H54 (cell line): ENCODE measurements around the gene PELI2.

ENCODE experiments used
- DNase-seq: peaks from one replicate; pipeline ENCODE4 v3.0.0; 2011; ENCODE audit warnings: low spot score, mixed read lengths; ENCODE audit not compliant: insufficient read length
- FAIRE-seq: peaks from 3 replicates; lab custom pipeline; 2011; peaks lifted over from hg19 to GRCh38; lab: Jason Lieb, UNC
- POLR2A ChIP-seq: IDR thresholded peaks from 2 replicates; pipeline ENCODE4 v1.6.1; 2011; ENCODE audit warnings: low read depth, mild to moderate bottlenecking, low read length

Gene PELI2

GRCh38 chr14:56202256-56202655 lies 84.0 kb downstream of the PELI2 start:
- DNase-seq (no peak), FAIRE-seq (no peak)
- no peak for TF ChIP-seq POLR2A

GRCh38 chr14:56205881-56206280 lies 87.7 kb downstream of the PELI2 start:
- no peak for FAIRE-seq
- no peak for DNase-seq
- TF ChIP-seq POLR2A, result no peak

GRCh38 chr14:56206596-56206995 lies 88.4 kb downstream of the PELI2 start:
- no peak for DNase-seq
- FAIRE-seq, result no peak
- TF ChIP-seq POLR2A, result no peak

GRCh38 chr14:56207626-56208292 lies 89.5 kb downstream of the PELI2 start:
- DNase-seq, result no peak
- TF ChIP-seq POLR2A, result no peak
- no peak for FAIRE-seq

DNA sequence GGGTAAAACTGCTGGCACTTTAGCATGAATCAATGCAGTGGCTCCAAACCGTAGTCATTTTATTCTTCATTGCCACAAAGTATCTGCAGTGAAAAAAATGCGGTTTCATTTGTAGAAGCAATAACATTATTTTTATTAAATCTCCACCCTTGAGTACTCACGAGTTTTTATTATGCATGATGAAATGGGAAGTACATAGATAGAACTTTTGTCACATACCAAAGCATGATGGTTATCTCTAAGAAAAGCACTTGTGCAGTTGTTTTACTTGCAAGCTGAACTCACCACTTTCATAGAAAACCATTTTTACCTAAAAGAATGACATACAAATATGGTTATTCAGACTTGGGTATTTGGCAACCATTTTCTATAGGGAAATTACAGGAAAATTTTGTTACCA lies 90.3 kb downstream of the PELI2 start:
- TF ChIP-seq POLR2A, result no peak
- no peak for FAIRE-seq
- no peak for DNase-seq

- no peak for TF ChIP-seq POLR2A
- DNase-seq (no peak), FAIRE-seq (no peak)
Measured at GRCh38 chr14:56210571-56210970, 92.4 kb downstream of the PELI2 start.

DNA sequence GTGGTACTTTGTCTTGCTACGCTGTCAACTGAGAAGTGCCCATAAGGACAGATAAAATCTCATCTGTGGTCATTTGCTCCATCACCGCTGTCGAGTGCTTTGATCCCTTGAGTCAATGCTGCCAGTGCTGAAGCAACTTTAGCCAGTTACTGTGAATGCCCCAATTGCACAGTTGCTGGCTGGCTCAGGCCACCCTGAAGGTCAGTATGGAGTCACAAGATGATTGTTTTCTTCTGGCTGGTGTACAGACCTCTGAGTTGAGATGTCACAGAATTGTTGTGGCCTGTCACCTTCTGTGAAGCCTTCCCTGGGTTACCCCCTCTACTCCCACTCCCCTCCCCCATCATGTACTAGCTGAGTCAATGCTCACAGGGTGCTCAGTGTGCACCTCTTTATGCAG lies 92.9 kb downstream of the PELI2 start:
- DNase-seq (no peak), FAIRE-seq (no peak)
- TF ChIP-seq POLR2A, result no peak

DNA sequence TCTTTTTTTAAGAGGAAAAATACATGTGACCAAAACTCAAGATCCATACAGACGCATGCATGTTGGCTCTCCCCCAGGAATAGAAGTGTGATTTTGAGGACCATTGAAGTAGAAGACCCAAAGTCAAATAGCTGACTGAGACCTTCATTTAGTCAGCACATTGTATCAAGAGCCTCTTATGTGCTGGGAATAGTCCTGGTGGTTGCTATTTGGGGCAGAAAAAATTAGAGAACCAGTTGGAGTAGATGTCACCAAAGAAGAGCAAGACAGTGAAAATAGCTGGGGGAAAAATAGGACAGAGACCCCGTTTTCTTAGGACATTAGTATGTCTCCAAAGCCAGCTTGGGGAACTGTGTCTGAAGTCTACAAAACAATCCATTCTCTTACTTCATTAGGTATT lies 93.6 kb downstream of the PELI2 start:
- FAIRE-seq, result no peak
- no peak for DNase-seq
- no peak for TF ChIP-seq POLR2A

DNA sequence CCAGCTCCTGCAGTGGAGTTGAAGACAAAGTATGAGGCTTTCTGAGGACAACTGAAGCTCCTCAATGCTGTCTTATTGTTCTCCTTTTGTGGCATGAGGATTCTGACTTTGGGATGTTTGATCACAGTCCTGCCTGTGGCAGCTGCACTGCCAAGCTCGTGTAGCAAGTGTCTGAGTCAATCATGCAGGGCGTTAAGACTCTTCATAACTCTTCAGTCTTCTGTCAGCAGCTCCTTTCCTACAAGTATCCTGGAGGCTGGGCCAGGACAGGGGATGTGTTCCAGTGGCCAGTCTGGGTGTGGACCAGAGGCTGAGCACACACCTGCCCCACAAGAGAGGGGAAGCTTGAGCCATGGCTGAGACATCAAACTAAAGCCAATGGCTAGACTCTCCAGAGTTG lies 94.3 kb downstream of the PELI2 start:
- no peak for TF ChIP-seq POLR2A
- FAIRE-seq (no peak), DNase-seq (no peak)

GRCh38 chr14:56213306-56213705 lies 95.1 kb downstream of the PELI2 start:
- no peak for TF ChIP-seq POLR2A
- FAIRE-seq (no peak), DNase-seq (no peak)

- no peak for TF ChIP-seq POLR2A
- no peak for FAIRE-seq
- DNase-seq, result no peak
Measured at GRCh38 chr14:56215180-56215579, 97.0 kb downstream of the PELI2 start.

- FAIRE-seq (no peak), DNase-seq (no peak)
- TF ChIP-seq POLR2A, result no peak
Measured at GRCh38 chr14:56216626-56217379, 98.6 kb downstream of the PELI2 start.

DNA sequence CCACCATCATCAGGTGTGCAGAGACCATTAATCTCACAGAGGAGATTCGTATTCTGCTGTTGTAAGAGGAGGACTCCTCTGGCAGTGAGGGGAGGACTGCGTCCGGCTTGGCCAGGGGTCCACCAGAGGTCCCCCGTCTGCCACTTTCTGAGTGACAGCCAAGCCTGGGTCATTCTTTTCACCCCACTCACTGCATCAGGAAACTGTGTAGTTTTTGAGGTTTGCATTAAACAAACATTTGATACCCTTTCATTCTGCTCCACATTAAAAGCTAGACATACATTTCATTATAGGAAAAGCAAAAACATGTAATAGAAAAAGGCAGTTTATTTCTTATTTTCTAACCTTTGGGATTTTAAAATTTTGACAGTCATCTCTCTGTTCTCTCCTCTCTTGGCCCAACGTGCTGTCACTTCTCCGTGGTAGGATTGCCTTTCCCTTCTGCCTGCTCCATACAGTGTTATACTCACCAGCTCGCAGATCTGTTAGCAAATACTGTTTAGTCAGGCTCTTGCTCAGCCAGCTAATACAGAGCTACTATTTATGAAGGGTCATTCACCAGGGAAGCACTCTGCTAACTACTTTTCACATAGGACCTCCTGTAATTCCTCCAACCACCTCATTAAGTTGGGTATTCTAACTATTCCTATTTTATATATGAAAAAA lies 99.3 kb downstream of the PELI2 start:
- FAIRE-seq (no peak), DNase-seq (no peak)
- TF ChIP-seq POLR2A, result no peak

DNA sequence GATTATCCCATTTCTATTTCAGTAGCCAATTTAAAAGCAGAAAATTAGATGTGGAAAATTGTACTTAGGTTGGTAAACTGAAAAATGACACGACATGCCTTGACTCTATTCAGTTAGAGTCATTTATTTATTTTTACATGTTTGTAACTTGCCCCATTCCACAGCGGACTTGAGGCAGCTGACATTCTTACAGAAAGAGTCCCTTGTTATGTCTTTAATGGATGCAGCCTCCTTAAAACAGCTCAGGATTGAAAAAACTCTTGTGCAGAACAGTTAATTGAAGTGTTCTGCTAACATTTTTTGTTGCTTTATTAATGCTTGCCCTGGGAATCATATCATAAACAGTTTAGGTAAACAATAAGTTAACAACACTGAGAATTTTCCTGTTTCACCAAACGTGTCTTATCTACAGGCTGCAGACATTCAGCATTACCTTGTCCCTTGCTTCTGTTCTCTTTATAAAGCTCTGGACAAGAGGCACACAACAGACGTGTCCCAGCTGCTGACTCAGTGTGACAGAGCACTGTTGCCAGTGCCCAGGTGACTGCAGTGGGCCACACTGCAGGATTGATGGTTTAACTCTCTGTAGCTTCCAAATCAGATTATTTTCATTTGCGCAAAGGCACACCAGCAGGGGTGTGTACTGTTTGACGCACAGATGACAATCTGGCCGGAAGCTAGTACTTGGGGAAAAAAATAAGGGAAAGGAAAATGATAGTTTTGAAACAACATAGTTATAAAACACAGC lies 101.6 kb downstream of the PELI2 start:
- FAIRE-seq (no peak), DNase-seq (no peak)
- TF ChIP-seq POLR2A, result no peak
